IPS-18c (cell line): ENCODE data around the gene METAP1D.
A peak's percentile ranks its signal among the peaks of the same experiment; 100 is the strongest.
"Not testable (repeated sequence)": the region's sequence is repeated elsewhere in the genome, so short reads cannot be mapped to it uniquely, and the experiment has no call there.

Experiments
- H3K4me3 ChIP-seq: 2 replicates; pipeline ENCODE4 v1.7.0; 2013; ENCODE audit warnings: low read depth, mild to moderate bottlenecking, low read length, moderate library complexity; ENCODE audit not compliant: insufficient read depth
- H3K9me3 ChIP-seq: one replicate; pipeline ENCODE4 v1.6.1; 2013; ENCODE audit warnings: mild to moderate bottlenecking, low read length, moderate library complexity; ENCODE audit not compliant: control insufficient read depth, insufficient read depth

The METAP1D gene

GRCh38 chr2:171999604-172000469 lies at the start of gene METAP1D:
TSS of gene METAP1D (plus strand) at chr2:171999953. CDS start at chr2:171999970, 17 bp downstream.
- Histone ChIP-seq H3K9me3 (no peaks in the 10 kb centered on the region), H3K4me3 (peak within 1 kb of the TSS; percentile 96)

- Histone ChIP-seq H3K4me3 (no peak overlapping the region), H3K9me3 (no peaks in the 10 kb centered on the region)
Measured at GRCh38 chr2:171952276-171952675, 47.5 kb upstream of the METAP1D start.

DNA sequence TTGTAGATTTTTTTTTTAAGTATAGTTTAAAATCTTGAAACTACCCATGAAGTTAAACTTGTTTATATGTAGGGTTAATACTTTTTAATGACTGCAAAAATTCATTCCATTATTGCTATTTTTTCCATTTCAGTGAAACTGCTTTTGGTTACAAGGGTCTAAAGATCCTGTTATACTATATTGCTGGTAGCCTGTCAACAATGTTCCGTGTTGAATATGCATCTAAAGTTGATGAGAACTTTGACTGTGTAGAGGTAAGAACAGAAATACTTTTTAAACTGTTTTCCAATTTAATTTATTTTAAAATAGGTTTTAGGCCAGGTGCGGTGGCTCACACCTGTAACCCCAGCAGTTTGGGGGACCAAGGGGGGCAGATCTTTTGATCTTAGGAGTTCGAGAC lies 47.0 kb upstream of the METAP1D start:
- Histone ChIP-seq H3K4me3 (no peak overlapping the region), H3K9me3 (no peaks in the 10 kb centered on the region)

GRCh38 chr2:171956135-171956825 lies 43.5 kb upstream of the METAP1D start:
- Histone ChIP-seq H3K4me3 (no peak overlapping the region), H3K9me3 (no peaks in the 10 kb centered on the region)

DNA sequence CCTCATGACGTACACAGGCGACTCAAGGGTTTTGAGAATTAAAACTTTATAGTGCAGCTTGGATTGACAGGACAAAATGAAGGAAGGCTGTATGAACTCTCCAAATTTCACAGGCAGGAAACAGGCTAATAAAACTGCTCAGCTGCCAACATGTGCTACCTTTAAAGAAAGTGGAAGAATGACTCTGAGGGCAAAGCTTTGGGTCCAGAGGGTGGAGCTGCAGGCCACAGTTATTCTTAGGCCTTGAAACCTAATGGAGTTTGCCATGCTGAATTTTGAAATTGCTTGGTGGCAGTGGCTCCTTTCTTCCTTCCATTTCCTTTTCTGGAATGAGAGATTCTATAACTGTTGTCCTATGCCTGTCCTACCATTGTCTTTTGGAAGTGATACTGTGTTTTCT lies 42.7 kb upstream of the METAP1D start:
- no peaks in the 10 kb centered on the region for H3K9me3 ChIP-seq

DNA sequence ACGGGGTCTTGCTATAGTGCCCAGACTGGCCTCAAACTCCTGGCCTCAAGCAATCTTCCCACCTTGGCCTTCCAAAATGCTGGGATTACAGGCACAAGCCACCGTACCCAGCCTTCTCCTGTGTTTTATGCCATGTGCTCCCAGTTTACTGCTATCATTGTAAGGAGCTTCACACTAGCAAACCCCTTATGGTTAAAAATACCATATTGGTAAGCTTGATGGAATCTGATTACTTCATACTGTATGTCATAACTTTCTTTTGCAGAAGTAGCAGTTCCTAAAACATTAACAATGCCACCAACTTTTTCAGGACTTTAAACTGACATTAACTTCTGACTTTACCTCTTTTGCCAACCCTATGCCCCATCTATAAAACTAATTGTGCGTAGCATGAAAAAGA lies 41.3 kb upstream of the METAP1D start:
- H3K4me3 ChIP-seq: no peak overlapping the region
- no peaks in the 10 kb centered on the region for H3K9me3 ChIP-seq

More for the DNA sequence above, 42.7 kb upstream of the METAP1D start:
- no peak overlapping the region for H3K4me3 ChIP-seq

DNA sequence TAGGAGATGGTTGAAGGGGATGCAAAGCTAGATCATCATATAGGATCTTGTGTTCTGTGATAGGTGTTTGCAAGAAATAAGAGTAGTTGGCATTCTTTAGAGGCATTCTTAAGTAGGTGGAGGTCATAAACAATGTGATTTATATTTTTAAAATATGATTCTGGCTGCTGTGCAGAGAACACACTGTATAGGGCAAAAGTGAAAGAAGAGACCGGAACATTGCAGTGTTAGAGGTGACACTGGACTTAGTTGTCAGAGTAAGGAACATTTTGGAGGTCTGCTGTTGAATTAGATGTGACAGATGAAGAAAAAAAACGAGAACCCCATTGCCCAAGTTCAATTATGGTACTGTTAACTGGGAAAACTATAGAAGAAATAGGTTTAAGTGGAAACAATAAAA lies 39.8 kb upstream of the METAP1D start:
- no peaks in the 10 kb centered on the region for H3K9me3 ChIP-seq
- H3K4me3 ChIP-seq: no peak overlapping the region

GRCh38 chr2:171960570-171960969 lies 39.2 kb upstream of the METAP1D start:
- no peaks in the 10 kb centered on the region for H3K9me3 ChIP-seq

DNA sequence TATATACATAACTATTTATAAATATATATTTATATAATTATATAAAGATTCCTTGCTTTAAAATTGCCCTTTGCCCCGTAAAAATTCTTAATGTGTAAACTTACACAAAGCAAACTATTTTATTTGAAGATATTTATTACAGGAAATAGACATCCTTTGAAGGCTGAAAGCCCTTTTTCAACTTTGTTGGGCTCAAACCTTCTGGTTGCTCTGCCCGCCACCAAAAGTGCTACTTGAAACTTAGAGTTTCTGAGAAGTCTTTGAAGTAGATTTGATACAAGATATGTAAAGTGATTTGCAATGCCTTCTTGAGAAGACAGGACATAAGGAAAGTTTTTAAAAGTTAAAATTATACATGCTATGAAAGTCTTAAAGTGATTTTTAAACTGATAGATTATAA lies 36.6 kb upstream of the METAP1D start:
- no peaks in the 10 kb centered on the region for H3K9me3 ChIP-seq
- H3K4me3 ChIP-seq: no peak overlapping the region

More at GRCh38 chr2:171960570-171960969, 39.2 kb upstream of the METAP1D start:
- H3K4me3 ChIP-seq: no peak overlapping the region

GRCh38 chr2:171964308-171964707 lies 35.4 kb upstream of the METAP1D start:
- Histone ChIP-seq H3K4me3 (no peak overlapping the region), H3K9me3 (no peaks in the 10 kb centered on the region)

GRCh38 chr2:171965238-171965637 lies 34.5 kb upstream of the METAP1D start:
- H3K4me3 ChIP-seq: no peak overlapping the region
- H3K9me3 ChIP-seq: no peaks in the 10 kb centered on the region

DNA sequence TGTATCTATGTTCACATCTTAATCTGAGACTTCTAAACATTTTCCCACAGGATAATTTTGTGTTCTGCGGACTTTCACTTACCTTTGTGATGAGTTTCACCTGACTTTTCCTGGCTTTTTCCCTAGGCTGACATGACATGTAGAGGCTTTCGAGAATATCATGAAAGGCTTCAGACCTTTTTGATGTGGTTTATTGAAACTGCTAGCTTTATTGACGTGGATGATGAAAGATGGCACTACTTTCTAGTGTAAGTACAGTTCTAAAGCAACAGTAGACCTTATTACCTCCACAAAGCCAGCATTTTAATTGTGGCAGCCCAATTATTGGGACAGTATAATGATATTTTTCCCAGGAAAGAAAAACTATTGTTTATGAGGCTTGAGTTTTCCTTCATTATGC lies 34.1 kb upstream of the METAP1D start:
- Histone ChIP-seq H3K9me3 (no peaks in the 10 kb centered on the region), H3K4me3 (no peak overlapping the region)

- H3K9me3 ChIP-seq: no peaks in the 10 kb centered on the region
Measured at GRCh38 chr2:171966235-171966634, 33.5 kb upstream of the METAP1D start.

DNA sequence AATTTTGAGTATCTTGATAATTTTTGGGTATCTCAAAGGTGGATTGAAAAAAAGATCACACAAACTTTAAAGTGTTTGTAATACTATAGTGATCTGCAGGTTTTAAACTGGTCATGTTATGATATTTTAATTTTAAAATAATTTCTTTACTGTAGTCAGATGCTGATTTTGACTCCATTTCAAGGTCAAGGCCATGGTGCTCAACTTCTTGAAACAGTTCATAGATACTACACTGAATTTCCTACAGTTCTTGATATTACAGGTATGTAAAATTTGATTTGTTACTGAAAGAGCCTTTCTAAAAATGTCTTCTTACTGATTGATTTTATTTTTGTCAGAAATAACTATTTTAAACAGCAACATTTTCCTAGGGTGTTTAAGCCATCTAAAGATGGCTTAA lies 33.1 kb upstream of the METAP1D start:
- no peaks in the 10 kb centered on the region for H3K9me3 ChIP-seq
- H3K4me3 ChIP-seq: no peak overlapping the region

More at GRCh38 chr2:171966235-171966634, 33.5 kb upstream of the METAP1D start:
- no peak overlapping the region for H3K4me3 ChIP-seq

- H3K4me3 ChIP-seq: no peak overlapping the region
- no peaks in the 10 kb centered on the region for H3K9me3 ChIP-seq
Measured at GRCh38 chr2:171968509-171968908, 31.2 kb upstream of the METAP1D start.

- Histone ChIP-seq H3K4me3 (no peak overlapping the region), H3K9me3 (no peaks in the 10 kb centered on the region)
Measured at GRCh38 chr2:171972329-171972982, 27.3 kb upstream of the METAP1D start.

DNA sequence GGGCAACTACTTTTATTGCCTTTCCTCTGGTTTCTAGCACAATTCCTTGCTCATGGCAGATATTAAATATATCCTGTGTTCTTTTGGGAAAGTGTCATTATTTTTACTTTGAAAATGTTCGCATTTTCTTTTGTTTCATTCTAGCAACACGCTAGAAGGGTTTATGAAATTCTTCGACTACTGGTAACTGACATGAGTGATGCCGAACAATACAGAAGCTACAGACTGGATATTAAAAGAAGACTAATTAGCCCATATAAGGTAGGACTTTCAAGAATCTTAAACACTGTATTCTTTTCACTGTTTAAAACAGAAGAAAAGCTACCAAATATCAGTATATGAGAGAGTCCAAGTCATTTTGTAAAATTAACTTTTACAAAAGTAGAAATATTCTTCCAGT lies 20.6 kb upstream of the METAP1D start:
- H3K9me3 ChIP-seq: no peaks in the 10 kb centered on the region
- no peak overlapping the region for H3K4me3 ChIP-seq

DNA sequence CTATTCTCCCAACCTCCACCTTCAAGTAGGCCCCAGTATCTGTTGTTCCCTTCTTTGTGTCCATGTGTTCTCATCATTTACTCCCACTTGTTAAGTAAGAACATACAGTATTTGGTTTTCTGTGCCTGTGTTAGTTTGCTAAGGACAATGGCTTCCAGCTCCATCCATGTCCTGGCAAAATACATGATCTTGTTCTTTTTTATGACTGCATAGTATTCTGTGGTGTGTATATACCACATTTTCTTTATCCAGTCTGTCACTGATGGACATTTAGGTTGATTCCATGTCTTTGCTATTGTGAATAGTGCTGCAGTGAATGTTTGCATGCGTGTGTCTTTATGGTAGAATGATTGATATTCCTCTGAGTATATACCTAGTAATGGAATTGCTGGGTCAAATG lies 15.8 kb upstream of the METAP1D start:
- H3K4me3 ChIP-seq, H3K9me3 ChIP-seq: not testable (repeated sequence)
